H1 (cell line): ENCODE data around the gene MAFF. TPM values are rescaled to one million over a fixed set of nuclear protein-coding genes. Genes with fewer than 3 reads are reported as not detected.

Experiments
- CTCF ChIA-PET: fragments of 300-600 bp; sonication (Branson Sonifier 250); formaldehyde crosslinking; loops from one replicate; lab custom pipeline; 2021; ENCODE audit not compliant: partially characterized antibody; lab: Charles Lee
- POLR2A ChIA-PET: fragments of 300-600 bp; sonication (Branson Sonifier 250); formaldehyde crosslinking; loops from one replicate; lab custom pipeline; 2021; ENCODE audit warnings: inconsistent platforms; ENCODE audit not compliant: partially characterized antibody; lab: Charles Lee
- DNase-seq, 2 experiments: peaks; one replicate each; pipeline versions ENCODE4 v3.0.0 to v3.0.0-alpha.2; 2010 to 2022; ENCODE audit warnings: low spot score in 2 of 2, low read depth in 1 of 2, mixed read lengths in 1 of 2
- FAIRE-seq: peaks from 2 replicates; lab custom pipeline; 2011; peaks lifted over from hg19 to GRCh38; lab: Jason Lieb, UNC
- H2AFZ ChIP-seq: 2 replicates; pipeline ENCODE4 v1.8.1; 2012; ENCODE audit warnings: low read length, inconsistent platforms
- H2AK5ac ChIP-seq: 2 replicates; pipeline ENCODE4 v1.6.1; 2013; ENCODE audit warnings: low read depth, low read length
- H2BK120ac ChIP-seq: replicated peaks from 2 replicates; pipeline ENCODE3; 2013; ENCODE audit warnings: low read depth, low read length, inconsistent platforms
- H2BK12ac ChIP-seq: 2 replicates; pipeline ENCODE4 v1.6.1; 2013; ENCODE audit warnings: low read depth, low read length
- H2BK15ac ChIP-seq: 2 replicates; pipeline ENCODE4 v1.6.1; 2013; ENCODE audit warnings: low read length
- H2BK20ac ChIP-seq: 2 replicates; pipeline ENCODE4 v1.6.1; 2013; ENCODE audit warnings: low read length
- H2BK5ac ChIP-seq: 2 replicates; pipeline ENCODE4 v1.6.1; 2013; ENCODE audit warnings: low read depth, low read length
- H3K14ac ChIP-seq: 2 replicates; pipeline ENCODE4 v1.6.1; 2013; ENCODE audit warnings: inconsistent platforms; ENCODE audit not compliant: insufficient read length
- H3K18ac ChIP-seq: 2 replicates; pipeline ENCODE4 v1.6.1; 2013; ENCODE audit warnings: low read length; ENCODE audit errors: extremely low read depth
- H3K23ac ChIP-seq: 2 replicates; pipeline ENCODE4 v1.6.1; 2013; ENCODE audit warnings: inconsistent platforms; ENCODE audit not compliant: insufficient read length
- H3K23me2 ChIP-seq: 2 replicates; pipeline ENCODE4 v1.6.1; 2013; ENCODE audit warnings: low read depth, low read length
- H3K27ac ChIP-seq: 2 replicates; pipeline ENCODE4 v1.6.1; 2011; ENCODE audit warnings: low read depth, low read length, inconsistent platforms
- H3K27me3 ChIP-seq, 4 experiments: replicated peaks in 1 of 4; 1 replicate in 1 of 4; 2 replicates in 3 of 4; pipeline versions ENCODE4 v1.6.1 to v1.8.1; 2011 to 2013; ENCODE audit warnings: low read length in 3 of 4, mild to moderate bottlenecking in 3 of 4, inconsistent platforms in 2 of 4, mixed read lengths in 2 of 4, moderate library complexity in 1 of 4; ENCODE audit not compliant: control insufficient read depth in 3 of 4, insufficient read depth in 3 of 4; ENCODE audit errors: extremely low read depth in 1 of 4
- H3K36me3 ChIP-seq, 4 experiments: 2 replicates each; pipeline versions ENCODE4 v1.6.1 to v1.8.1; 2011 to 2013; ENCODE audit warnings: mild to moderate bottlenecking in 4 of 4, low read length in 3 of 4, moderate library complexity in 2 of 4, control low read depth in 1 of 4, inconsistent platforms in 1 of 4; ENCODE audit not compliant: insufficient read depth in 4 of 4, control insufficient read depth in 2 of 4
- H3K4ac ChIP-seq: replicated peaks from 2 replicates; pipeline ENCODE3; 2013; ENCODE audit warnings: low read length, low read depth, mixed read lengths, inconsistent platforms; ENCODE audit not compliant: insufficient read length
- H3K4me1 ChIP-seq, 4 experiments: replicated peaks in 1 of 4; 1 replicate in 1 of 4; 2 replicates in 3 of 4; pipeline versions ENCODE4 v1.6.1 to v1.8.1; 2011 to 2013; ENCODE audit warnings: low read length in 3 of 4, inconsistent platforms in 2 of 4, mixed read lengths in 1 of 4; ENCODE audit not compliant: insufficient read depth in 4 of 4, control insufficient read depth in 3 of 4
- H3K4me2 ChIP-seq, 2 experiments: 2 replicates each; pipeline versions ENCODE4 v1.6.1 to v1.8.1; 2011 to 2013; ENCODE audit warnings: low read depth in 2 of 2, low read length in 2 of 2, control low read depth in 1 of 2, inconsistent platforms in 1 of 2, mild to moderate bottlenecking in 1 of 2; ENCODE audit not compliant: insufficient read depth in 1 of 2
- H3K4me3 ChIP-seq, 4 experiments: fragments of 200-600, 300-600 bp in 1 of 4; sonication (generic), shearing (Covaris generic), sonication (Bioruptor Twin) in 1 of 4; 2 replicates each; pipeline versions ENCODE4 v1.5.1 to v1.8.1; 2011 to 2016; ENCODE audit warnings: low read length in 4 of 4, low read depth in 3 of 4, control low read depth in 2 of 4, inconsistent platforms in 2 of 4, mild to moderate bottlenecking in 2 of 4, mixed read lengths in 1 of 4, moderate library complexity in 1 of 4; ENCODE audit not compliant: insufficient read depth in 2 of 4; ENCODE audit errors: extremely low read depth in 1 of 4
- H3K56ac ChIP-seq: replicated peaks from 2 replicates; pipeline ENCODE3; 2013; ENCODE audit warnings: low read depth, mild to moderate bottlenecking, mixed read lengths, low read length, inconsistent platforms; ENCODE audit not compliant: insufficient read length
- H3K79me1 ChIP-seq: 2 replicates; pipeline ENCODE4 v1.6.1; 2013; ENCODE audit warnings: low read depth, low read length, control low read depth
- H3K79me2 ChIP-seq, 2 experiments: 2 replicates each; pipeline versions ENCODE4 v1.6.1 to v1.8.1; 2012 to 2013; ENCODE audit warnings: low read length in 2 of 2, mild to moderate bottlenecking in 2 of 2, inconsistent platforms in 1 of 2; ENCODE audit not compliant: insufficient read depth in 2 of 2, control insufficient read depth in 1 of 2
- H3K9ac ChIP-seq, 4 experiments: replicated peaks in 1 of 4; 1 replicate in 1 of 4; 2 replicates in 3 of 4; pipeline versions ENCODE4 v1.6.1 to v1.8.1; 2011 to 2013; ENCODE audit warnings: low read depth in 3 of 4, low read length in 3 of 4, control low read depth in 2 of 4, mild to moderate bottlenecking in 2 of 4, moderate library complexity in 2 of 4, inconsistent platforms in 1 of 4; ENCODE audit errors: extremely low read depth in 1 of 4
- H3K9me3 ChIP-seq, 2 experiments: 2 replicates each; pipeline versions ENCODE4 v1.6.1 to v1.8.1; 2012 to 2013; ENCODE audit warnings: mild to moderate bottlenecking in 2 of 2, moderate library complexity in 2 of 2, control low read depth in 1 of 2, inconsistent platforms in 1 of 2, low read depth in 1 of 2, low read length in 1 of 2, mixed read lengths in 1 of 2; ENCODE audit not compliant: insufficient read depth in 2 of 2
- H4K20me1 ChIP-seq, 2 experiments: replicated peaks in 1 of 2; 2 replicates each; pipeline versions ENCODE3 to v1.8.1; 2011 to 2013; ENCODE audit warnings: inconsistent platforms in 2 of 2, low read length in 2 of 2, mild to moderate bottlenecking in 1 of 2; ENCODE audit not compliant: insufficient read depth in 2 of 2, control insufficient read depth in 1 of 2
- H4K5ac ChIP-seq: 2 replicates; pipeline ENCODE4 v1.6.1; 2013; ENCODE audit warnings: low read length, low read depth, mixed read lengths, inconsistent platforms; ENCODE audit not compliant: insufficient read length
- H4K8ac ChIP-seq: 2 replicates; pipeline ENCODE4 v1.8.0; 2013; ENCODE audit warnings: mild to moderate bottlenecking, moderate library complexity, low read length, inconsistent platforms; ENCODE audit not compliant: insufficient read depth; ENCODE audit errors: extremely low read depth
- H4K91ac ChIP-seq: replicated peaks from 2 replicates; pipeline ENCODE3; 2013; ENCODE audit warnings: low read length, mixed read lengths, inconsistent platforms; ENCODE audit not compliant: insufficient read length
- BCL11A ChIP-seq, 2 experiments: IDR thresholded peaks; one replicate each; pipeline ENCODE4 v1.6.1; 2011; ENCODE audit warnings: low read depth in 2 of 2, low read length in 2 of 2, mild to moderate bottlenecking in 2 of 2
- CEBPB ChIP-seq: IDR thresholded peaks from 2 replicates; pipeline ENCODE4 v1.6.1; 2012; ENCODE audit warnings: low read depth, low read length
- EZH2 ChIP-seq: fragments of 200-600 bp; sonication (generic); IDR thresholded peaks from 2 replicates; pipeline ENCODE4 v1.7.1; 2012; ENCODE audit warnings: low read depth, mild to moderate bottlenecking, moderate library complexity, low read length, inconsistent platforms; ENCODE audit not compliant: severe bottlenecking
- FOSL1 ChIP-seq: IDR thresholded peaks from 2 replicates; pipeline ENCODE4 v1.6.1; 2011; ENCODE audit warnings: mild to moderate bottlenecking, low read depth, low read length, moderate library complexity; ENCODE audit not compliant: insufficient read depth
- KDM4A ChIP-seq: IDR thresholded peaks from one replicate; pipeline ENCODE4 v1.7.1; 2012; ENCODE audit warnings: low read depth, mild to moderate bottlenecking, moderate library complexity, low read length, inconsistent platforms; ENCODE audit not compliant: severe bottlenecking
- NANOG ChIP-seq: IDR thresholded peaks from 2 replicates; pipeline ENCODE4 v1.6.1; 2011; ENCODE audit warnings: low read length, low read depth, mild to moderate bottlenecking, inconsistent platforms; ENCODE audit not compliant: insufficient read depth, poor library complexity, severe bottlenecking
- PHF8 ChIP-seq: fragments of 200-600 bp; sonication (generic); conservative IDR thresholded peaks from 2 replicates; pipeline ENCODE4 v1.7.1; 2012; ENCODE audit warnings: low read depth, mild to moderate bottlenecking, inconsistent platforms, low read length, moderate library complexity
- RAD21 ChIP-seq, 2 experiments: IDR thresholded peaks in 1 of 2; conservative IDR thresholded peaks in 1 of 2; 2 replicates each; pipeline ENCODE4 v1.6.1; 2011; ENCODE audit warnings: low read depth in 2 of 2, low read length in 2 of 2, improper control_type of control experiment in 1 of 2, inconsistent platforms in 1 of 2, mild to moderate bottlenecking in 1 of 2, moderate library complexity in 1 of 2
- RFX5 ChIP-seq: IDR thresholded peaks from 2 replicates; pipeline ENCODE4 v1.6.1; 2011; ENCODE audit warnings: low read depth, low read length, improper control_type of control experiment, borderline replicate concordance
- TBP ChIP-seq: IDR thresholded peaks from 2 replicates; pipeline ENCODE4 v1.6.1; 2011; ENCODE audit warnings: low read depth, low read length, improper control_type of control experiment
- TEAD4 ChIP-seq: IDR thresholded peaks from 2 replicates; pipeline ENCODE4 v1.6.1; 2012; ENCODE audit warnings: low read depth, low read length, inconsistent platforms, mixed read lengths
- WGBS, 2 experiments: shearing (Covaris generic) in 1 of 2; methylation state at CpG; one replicate each; pipeline versions ENCODE4 v1.1.6 to v1.1.7; 2013 to 2015; ENCODE audit warnings: low lambda C conversion rate in 2 of 2, mixed read lengths in 2 of 2, inconsistent platforms in 1 of 2, low coverage in 1 of 2, missing lambda C conversion rate in 1 of 2; ENCODE audit not compliant: insufficient replicate concordance in 2 of 2, insufficient coverage in 1 of 2, insufficient read length in 1 of 2; ENCODE audit errors: extremely low coverage in 1 of 2, missing lambda C conversion rate in 1 of 2; 5-methylcytosine and 5-hydroxymethylcytosine counted together
- polyA plus RNA-seq, 7 experiments: library from polyadenylated mRNA; depleted of rRNA in 3 of 7; stranded (reverse) in 5 of 7; unstranded in 2 of 7; fragments of >200 nt in 5 of 7; fragments of 200-250 nt in 2 of 7; gene quantifications; 1 replicate in 5 of 7; 2 replicates in 1 of 7; 4 replicates in 1 of 7; pipeline versions ENCODE4 v1.2.1 to v1.2.3, GENCODE V29; 2011 to 2013; ENCODE audit warnings: missing spikeins in 2 of 7, mixed read lengths in 2 of 7
- total RNA-seq: library from RNA; stranded (reverse); fragmentation: NEBNext Ultra II Directional; extraction: Animal tissue kit (Norgen Biotek cat#: 25700); gene quantifications from 2 replicates; pipeline ENCODE4 v1.2.1, GENCODE V29; 2021

The MAFF gene
- total and polyA plus RNA-seq, 2 of the 8 experiments (the other 6 are each of a cell fraction or from before 2014, with no cell fraction given) = 1.5 to 6.3 TPM

- no peak overlapping the region for H3K4me3 ChIP-seq
- H4K20me1 ChIP-seq = peaks cover 7 to 20% of the 10 kb centered on the region in 2 experiments
- no peak overlapping the region for H3K27ac ChIP-seq
- no peak overlapping the region; the same call in 1 of the 2 replicates for H4K8ac ChIP-seq
- H3K23ac ChIP-seq = no peak overlapping the region
- WGBS, 2 experiments = 88% methylated on average over 2 of the region's 2 CpGs; no CpG with 5 or more reads in 1 of the 2 experiments
- H2BK15ac ChIP-seq = no peak overlapping the region
- H3K79me2 ChIP-seq = peaks cover 0 to 4% of the 10 kb centered on the region in 2 experiments; a peak in 1 of 4 replicates
- DNase-seq = no peak
- H2BK5ac ChIP-seq = no peak overlapping the region
- POLR2A ChIA-PET = interaction anchor here (5.8 kb wide), 1 partner anchor 9 kb away, joined by 65 read pairs; the partner anchor contains the start of gene MAFF
- H4K5ac ChIP-seq = no peak overlapping the region
- H3K56ac ChIP-seq = no peak overlapping the region
- H3K14ac ChIP-seq = no peak overlapping the region
- no peak overlapping the region for H2BK12ac ChIP-seq
- H3K4ac ChIP-seq = no peak overlapping the region
- CTCF ChIA-PET = interaction anchor here (0.6 to 2.1 kb wide), 7 partner anchors 9 to 160 kb away, joined by 3 to 5 read pairs (median 4); no protein-coding TSS in a partner anchor
- no peaks in the 10 kb centered on the region for H3K36me3 ChIP-seq
- peaks cover 0 to 14% (median 4%) of the 10 kb centered on the region in 4 experiments; a peak in 5 of 7 replicates for H3K4me1 ChIP-seq
- H3K27me3 ChIP-seq = peaks cover 0 to 16% (median 13%) of the 10 kb centered on the region in 4 experiments; a peak in 5 of 7 replicates
- no peak overlapping the region for H2AK5ac ChIP-seq
- no peak overlapping the region for H3K9ac ChIP-seq
- H3K23me2 ChIP-seq = peaks cover 6% of the 10 kb centered on the region; the same call in 1 of the 2 replicates
- no peaks in the 10 kb centered on the region for H3K9me3 ChIP-seq
- H2BK20ac ChIP-seq = no peak overlapping the region
- H2AFZ ChIP-seq = no peak overlapping the region
- H4K91ac ChIP-seq = no peak overlapping the region
- peaks cover 3% of the 10 kb centered on the region; the same call in 1 of the 2 replicates for H3K79me1 ChIP-seq
- FAIRE-seq = no peak
- no peak overlapping the region for H2BK120ac ChIP-seq
- no peak overlapping the region for H3K4me2 ChIP-seq
- TF ChIP-seq NANOG (no peak), RAD21 (IDR thresholded peaks at IDR 0.05 in 1 of 2, conservative IDR thresholded peaks at IDR 0.05 in 1 of 2; ENCODE audit: low read depth in 2 of 2, low read length in 2 of 2) (no peak), TBP (no peak), TEAD4 (no peak), RFX5 (no peak), BCL11A (IDR thresholded peaks at IDR 0.05; ENCODE audit: low read depth in 2 of 2, low read length in 2 of 2) (no peak), EZH2 (no peak), PHF8 (no peak), CEBPB (no peak), FOSL1 (no peak), KDM4A (no peak)
- no peak overlapping the region for H3K18ac ChIP-seq
Measured at GRCh38 chr22:38212442-38212841, 10.6 kb downstream of the MAFF start.
